ENCODE data around the gene PDZK1. TPM values are rescaled to one million over a fixed set of nuclear protein-coding genes. Genes with fewer than 3 reads are reported as not detected.

PDZK1 gene
- total and polyA plus RNA-seq, 2 donors (not counting 3 experiments of a cell fraction or from before 2014, with no cell fraction given): 0.03 to 0.58 TPM

DNA sequence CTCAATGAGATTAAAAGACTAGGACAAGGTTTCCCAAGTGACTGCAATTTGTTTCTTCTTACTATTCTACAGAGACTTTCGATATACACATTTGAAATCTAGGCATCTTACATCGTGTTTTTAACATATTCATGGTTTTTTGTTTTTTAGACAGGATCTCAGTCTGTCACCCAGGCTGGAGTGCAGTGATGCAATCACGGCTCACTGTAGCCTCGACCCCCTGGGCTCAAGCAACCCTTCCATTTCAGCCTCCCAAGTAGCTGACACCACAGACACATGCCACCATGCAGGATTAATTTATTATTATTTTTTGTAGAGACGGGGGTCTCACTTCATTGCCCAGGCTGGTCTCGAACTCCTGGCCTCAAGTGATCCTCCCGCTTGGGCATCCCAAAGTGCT lies 1.5 kb downstream of the PDZK1 start:
- TF ChIP-seq POLR2AphosphoS5 (IDR thresholded peaks at IDR 0.05; ENCODE audit: insufficient read depth, low read depth, low read length) (no peak), MYC (IDR thresholded peaks at IDR 0.05; ENCODE audit: low read depth, low read length) (no peak), GATA2 (IDR thresholded peaks at IDR 0.05; ENCODE audit: insufficient read depth, insufficient read length, low read depth, low read length) (no peak)
- Histone ChIP-seq H3K79me2 (ENCODE audit: control insufficient read depth, insufficient read depth, low read length) (no peaks in the 10 kb centered on the region), H3K4me2 (ENCODE audit: insufficient read depth, low read length) (no peak overlapping the region), H3K27me3 (ENCODE audit: control insufficient read depth in 2 of 2, insufficient read depth in 2 of 2, low read length in 2 of 2) (peaks cover 8 to 11% of the 10 kb centered on the region in 2 experiments), H4K20me1 (replicated peaks; ENCODE audit: control insufficient read depth, extremely low read depth, insufficient read depth, low read length) (no peaks in the 10 kb centered on the region), H3K9ac (replicated peaks; ENCODE audit: extremely low read depth, insufficient read depth, low read length) (no peak overlapping the region), H3K9me3 (replicated peaks; ENCODE audit: control insufficient read depth, insufficient read depth, low read length) (no peaks in the 10 kb centered on the region), H3K4me1 (ENCODE audit: control insufficient read depth, extremely low read depth, insufficient read depth, low read length) (no peaks in the 10 kb centered on the region), H2AFZ (ENCODE audit: low read depth, low read length) (no peak overlapping the region), H3K4me3 (replicated peaks in 1 of 3; ENCODE audit: insufficient read depth in 1 of 3, low read depth in 1 of 3, low read length in 3 of 3) (no peak overlapping the region), H3K36me3 (ENCODE audit: control insufficient read depth in 2 of 2, extremely low read depth in 1 of 2, insufficient read depth in 2 of 2, low read length in 2 of 2) (no peaks in the 10 kb centered on the region), H3K27ac (ENCODE audit: insufficient read depth, low read depth, low read length) (no peak overlapping the region), H3K9me1 (replicated peaks; ENCODE audit: control insufficient read depth, extremely low read depth, insufficient read depth, low read length) (no peaks in the 10 kb centered on the region)
- DNase-seq (ENCODE audit: low read depth, low spot score) (no peak), FAIRE-seq (no peak)
- intact Hi-C loops (cut with micrococcal nuclease) (no loop called here), dilution Hi-C loops (cut with MboI; ENCODE audit: extremely low pct_ligation_motif_present, low sequenced_read_pairs) (no loop called here)
- BruUV-seq (replicated peaks): no TSS peak
- CTCF ChIA-PET: interaction anchor here (1.9 kb wide), 1 partner anchor 15 kb away, joined by 6 read pairs; no protein-coding TSS in a partner anchor
- POLR2A ChIA-PET: no interaction called here

DNA sequence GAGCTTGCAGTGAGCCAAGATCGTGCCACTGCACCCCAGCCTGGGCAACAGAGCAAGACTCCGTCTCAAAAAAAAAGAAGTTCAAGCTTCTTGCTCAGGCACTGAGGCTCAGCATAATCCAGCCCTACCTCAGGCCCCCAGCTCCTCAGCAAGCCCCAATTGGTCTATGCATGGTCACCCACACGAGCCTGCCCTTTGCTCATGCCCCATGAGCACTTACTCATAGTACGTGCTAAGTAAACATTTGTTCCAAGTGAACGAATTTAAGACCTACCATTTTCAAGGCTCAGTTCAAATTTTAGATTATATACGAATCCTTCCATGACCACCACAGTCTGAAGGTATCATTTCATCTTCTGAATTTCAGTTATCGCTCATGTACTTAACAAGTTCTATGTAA lies 4.3 kb downstream of the PDZK1 start:
- no peaks in the 10 kb centered on the region for H3K4me1 ChIP-seq (ENCODE audit: control insufficient read depth, extremely low read depth, insufficient read depth, low read length)
- ChIA-PET CTCF (interaction anchor here (1.3 kb wide), 1 partner anchor 17 kb away, joined by 8 read pairs; no protein-coding TSS in a partner anchor), POLR2A (no interaction called here)
- no peak overlapping the region for H2AFZ ChIP-seq (ENCODE audit: low read depth, low read length)
- no TSS peak for BruUV-seq (replicated peaks)
- FAIRE-seq: no peak
- H3K27me3 ChIP-seq (ENCODE audit: control insufficient read depth in 2 of 2, insufficient read depth in 2 of 2, low read length in 2 of 2): peaks cover 13% of the 10 kb centered on the region in 2 experiments
- H3K79me2 ChIP-seq (ENCODE audit: control insufficient read depth, insufficient read depth, low read length): no peaks in the 10 kb centered on the region
- H3K27ac ChIP-seq (ENCODE audit: insufficient read depth, low read depth, low read length): no peak overlapping the region
- no peaks in the 10 kb centered on the region for H3K9me1 ChIP-seq (replicated peaks; ENCODE audit: control insufficient read depth, extremely low read depth, insufficient read depth, low read length)
- no peak overlapping the region for H3K4me2 ChIP-seq (ENCODE audit: insufficient read depth, low read length)
- no peaks in the 10 kb centered on the region for H3K9me3 ChIP-seq (replicated peaks; ENCODE audit: control insufficient read depth, insufficient read depth, low read length)
- intact Hi-C loops (cut with micrococcal nuclease): no loop called here
- H3K9ac ChIP-seq (replicated peaks; ENCODE audit: extremely low read depth, insufficient read depth, low read length): no peak overlapping the region
- no peaks in the 10 kb centered on the region for H4K20me1 ChIP-seq (replicated peaks; ENCODE audit: control insufficient read depth, extremely low read depth, insufficient read depth, low read length)
- H3K4me3 ChIP-seq (replicated peaks in 1 of 3; ENCODE audit: insufficient read depth in 1 of 3, low read depth in 1 of 3, low read length in 3 of 3): no peak overlapping the region
- no peaks in the 10 kb centered on the region for H3K36me3 ChIP-seq (ENCODE audit: control insufficient read depth in 2 of 2, extremely low read depth in 1 of 2, insufficient read depth in 2 of 2, low read length in 2 of 2)
- dilution Hi-C loops (cut with MboI; ENCODE audit: extremely low pct_ligation_motif_present, low sequenced_read_pairs): no loop called here
- DNase-seq (ENCODE audit: low read depth, low spot score): no peak
- TF ChIP-seq EZH2 (IDR thresholded peaks at IDR 0.05; ENCODE audit: borderline replicate concordance, low read depth, low read length, severe bottlenecking) (no peak), POLR2AphosphoS5 (IDR thresholded peaks at IDR 0.05; ENCODE audit: insufficient read depth, low read depth, low read length) (no peak), FOS (IDR thresholded peaks at IDR 0.05; ENCODE audit: borderline replicate concordance, insufficient read depth, low read length) (no peak), GATA2 (IDR thresholded peaks at IDR 0.05; ENCODE audit: insufficient read depth, insufficient read length, low read depth, low read length) (no peak), POLR2A (IDR thresholded peaks at IDR 0.05; ENCODE audit: low read depth, low read length) (no peak), MYC (IDR thresholded peaks at IDR 0.05; ENCODE audit: low read depth, low read length) (no peak)
- TF ChIP-seq, protein P1, sequence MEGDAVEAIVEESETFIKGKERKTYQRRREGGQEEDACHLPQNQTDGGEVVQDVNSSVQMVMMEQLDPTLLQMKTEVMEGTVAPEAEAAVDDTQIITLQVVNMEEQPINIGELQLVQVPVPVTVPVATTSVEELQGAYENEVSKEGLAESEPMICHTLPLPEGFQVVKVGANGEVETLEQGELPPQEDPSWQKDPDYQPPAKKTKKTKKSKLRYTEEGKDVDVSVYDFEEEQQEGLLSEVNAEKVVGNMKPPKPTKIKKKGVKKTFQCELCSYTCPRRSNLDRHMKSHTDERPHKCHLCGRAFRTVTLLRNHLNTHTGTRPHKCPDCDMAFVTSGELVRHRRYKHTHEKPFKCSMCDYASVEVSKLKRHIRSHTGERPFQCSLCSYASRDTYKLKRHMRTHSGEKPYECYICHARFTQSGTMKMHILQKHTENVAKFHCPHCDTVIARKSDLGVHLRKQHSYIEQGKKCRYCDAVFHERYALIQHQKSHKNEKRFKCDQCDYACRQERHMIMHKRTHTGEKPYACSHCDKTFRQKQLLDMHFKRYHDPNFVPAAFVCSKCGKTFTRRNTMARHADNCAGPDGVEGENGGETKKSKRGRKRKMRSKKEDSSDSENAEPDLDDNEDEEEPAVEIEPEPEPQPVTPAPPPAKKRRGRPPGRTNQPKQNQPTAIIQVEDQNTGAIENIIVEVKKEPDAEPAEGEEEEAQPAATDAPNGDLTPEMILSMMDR (IDR thresholded peaks at IDR 0.05; ENCODE audit: extremely low read depth in 1 of 2, insufficient read depth in 1 of 2, low read depth in 1 of 2, low read length in 2 of 2): no peak
- TF ChIP-seq, protein P2, sequence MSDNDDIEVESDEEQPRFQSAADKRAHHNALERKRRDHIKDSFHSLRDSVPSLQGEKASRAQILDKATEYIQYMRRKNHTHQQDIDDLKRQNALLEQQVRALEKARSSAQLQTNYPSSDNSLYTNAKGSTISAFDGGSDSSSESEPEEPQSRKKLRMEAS (IDR thresholded peaks at IDR 0.05; ENCODE audit: insufficient read depth, insufficient read length): no peak

All from endothelial cell of umbilical vein (primary cell).